GM18498 (cell line): ENCODE results near the gene DCD.

Source experiments
- ATAC-seq: cut with Tn5 transposase; IDR thresholded peaks from one replicate; pipeline ENCODE4 v1.9.1; 2021; ENCODE audit warnings: mild to moderate bottlenecking, moderate library complexity; ENCODE audit not compliant: unreplicated experiment

DCD gene

DNA sequence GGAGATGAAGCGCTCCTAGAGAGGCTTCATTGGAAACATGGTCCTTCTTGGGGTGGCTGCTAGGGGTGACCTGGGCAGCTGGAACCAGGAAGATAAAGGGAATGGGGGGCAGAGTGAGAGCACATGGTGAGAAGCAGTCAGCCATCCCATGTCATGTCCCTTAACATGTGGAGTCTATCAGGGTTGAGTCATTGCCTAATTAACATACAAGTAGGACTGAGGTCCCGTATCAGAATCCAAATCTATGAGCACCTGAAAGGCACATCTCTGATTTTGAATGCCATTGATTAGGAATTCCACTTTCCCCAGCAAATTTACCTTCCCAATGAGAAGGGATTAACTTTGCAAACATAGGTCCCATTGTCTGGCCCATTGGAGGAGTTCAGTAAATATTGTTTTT lies 39.4 kb downstream of the DCD start:
- ATAC-seq = no peak

DNA sequence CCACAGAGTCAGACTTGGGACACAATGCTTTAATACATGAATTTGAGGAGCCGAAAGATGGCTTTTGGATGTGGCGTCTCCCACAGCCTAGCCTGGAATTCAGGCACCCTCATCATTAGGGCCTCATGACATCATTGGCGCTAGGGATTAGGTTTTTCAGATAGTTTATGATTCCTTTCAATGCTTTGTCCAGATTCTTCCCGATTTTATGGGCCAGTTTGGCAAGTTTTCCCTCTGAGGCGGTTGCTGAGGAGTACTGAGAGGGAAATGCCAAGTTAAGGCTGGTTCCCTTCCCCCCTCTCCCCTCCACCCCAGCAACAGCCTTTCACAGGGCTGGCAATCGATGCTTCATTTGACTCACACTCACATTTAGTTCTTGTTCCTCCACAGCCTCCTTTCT lies 40.0 kb downstream of the DCD start:
- ATAC-seq = no peak

DNA sequence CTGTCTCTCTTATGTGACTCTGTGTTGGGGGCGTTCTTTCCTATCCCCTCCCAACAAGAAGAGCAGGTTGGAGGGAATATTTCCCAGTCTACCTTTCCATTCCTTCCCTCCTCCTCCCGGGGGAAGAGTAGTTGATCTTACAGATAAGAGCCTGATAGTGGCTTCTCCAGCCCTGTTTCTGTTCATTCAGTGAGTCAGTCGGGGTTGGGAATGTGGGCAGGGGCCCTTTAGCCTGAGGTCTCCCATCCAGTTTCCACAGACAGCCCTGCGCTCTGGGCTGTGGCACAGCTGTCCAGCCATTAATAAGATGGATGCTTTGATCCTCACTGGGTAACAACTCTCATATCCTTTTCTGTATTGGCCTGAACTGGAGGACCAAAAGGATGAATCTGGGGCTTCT lies 41.6 kb downstream of the DCD start:
- ATAC-seq = no peak

DNA sequence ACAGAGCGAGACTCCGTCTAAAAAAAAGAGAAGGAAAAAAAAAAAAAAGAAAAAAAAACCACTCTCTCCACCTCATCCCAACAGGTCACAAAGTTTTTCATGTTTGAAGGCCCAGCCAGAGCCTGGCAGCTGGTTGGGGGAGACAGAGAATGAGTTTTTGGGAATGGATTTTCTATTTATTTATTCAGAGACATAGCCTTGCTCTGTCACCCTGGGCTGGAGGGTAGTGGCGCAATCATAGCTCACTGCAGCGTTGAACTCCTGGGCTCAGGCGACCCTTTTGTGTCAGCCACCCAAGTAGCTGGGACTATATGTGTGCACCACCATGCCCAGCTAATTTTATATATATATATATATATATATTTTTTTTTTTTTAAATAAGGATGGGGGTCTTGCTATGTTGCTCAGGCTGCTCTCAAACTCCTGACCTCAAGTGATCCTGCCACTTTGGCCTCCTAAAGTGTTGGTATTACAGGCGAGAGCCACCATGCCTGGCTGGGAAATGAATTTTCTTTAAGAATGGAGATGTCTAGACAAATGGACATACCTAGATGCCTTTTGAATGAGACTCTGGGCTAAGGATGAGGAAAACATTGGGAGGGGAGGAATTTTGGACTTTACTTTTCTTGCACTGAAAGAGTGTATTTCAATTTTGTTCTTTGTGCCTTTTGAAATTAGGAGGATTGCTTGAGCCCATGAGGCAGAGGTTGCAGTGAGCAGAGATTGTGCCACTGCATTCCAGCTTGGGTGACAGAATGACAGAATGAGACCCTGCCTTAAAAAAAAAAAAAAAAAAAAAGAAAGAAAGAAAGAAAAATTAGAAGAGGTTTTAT lies 42.8 kb downstream of the DCD start:
- no peak for ATAC-seq

DNA sequence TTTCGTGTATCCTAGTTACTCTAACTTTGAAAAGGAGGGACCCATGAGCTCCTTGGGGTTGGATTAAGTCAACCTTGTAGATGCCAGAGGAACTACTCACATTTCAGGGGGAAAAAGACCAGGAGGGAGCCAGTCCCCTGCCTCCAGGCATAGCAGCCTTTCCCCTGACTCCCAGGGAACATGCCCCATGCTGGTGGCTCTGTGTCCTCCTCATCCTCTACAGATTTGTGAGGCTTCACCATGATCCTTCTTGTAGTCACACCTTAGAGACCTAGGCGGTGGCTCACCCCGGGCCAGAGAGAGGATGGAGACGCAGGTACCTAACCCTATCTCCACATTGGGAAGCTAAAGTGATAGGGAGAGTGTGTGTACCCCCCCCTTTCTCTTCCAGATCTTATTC lies 43.7 kb downstream of the DCD start:
- ATAC-seq = no peak

DNA sequence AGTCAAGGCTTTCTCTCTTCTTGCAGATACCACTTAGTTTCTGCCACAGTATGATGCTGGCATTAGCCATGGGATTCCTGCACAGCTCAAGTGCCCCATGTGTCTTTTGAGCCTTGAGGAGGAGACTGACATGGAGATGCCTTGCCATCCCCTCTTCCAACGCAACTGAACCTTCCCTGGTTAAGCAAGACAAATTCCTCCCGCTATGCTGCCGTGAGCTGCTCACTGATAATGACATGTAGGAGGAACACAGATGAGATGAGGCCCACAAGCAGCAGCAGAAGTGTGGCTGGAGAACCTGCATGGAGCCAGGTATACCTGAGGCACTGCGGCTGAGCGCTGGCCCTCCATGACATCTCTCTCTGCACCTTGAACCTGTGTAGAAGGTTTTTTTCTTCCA lies 44.3 kb downstream of the DCD start:
- no peak for ATAC-seq

DNA sequence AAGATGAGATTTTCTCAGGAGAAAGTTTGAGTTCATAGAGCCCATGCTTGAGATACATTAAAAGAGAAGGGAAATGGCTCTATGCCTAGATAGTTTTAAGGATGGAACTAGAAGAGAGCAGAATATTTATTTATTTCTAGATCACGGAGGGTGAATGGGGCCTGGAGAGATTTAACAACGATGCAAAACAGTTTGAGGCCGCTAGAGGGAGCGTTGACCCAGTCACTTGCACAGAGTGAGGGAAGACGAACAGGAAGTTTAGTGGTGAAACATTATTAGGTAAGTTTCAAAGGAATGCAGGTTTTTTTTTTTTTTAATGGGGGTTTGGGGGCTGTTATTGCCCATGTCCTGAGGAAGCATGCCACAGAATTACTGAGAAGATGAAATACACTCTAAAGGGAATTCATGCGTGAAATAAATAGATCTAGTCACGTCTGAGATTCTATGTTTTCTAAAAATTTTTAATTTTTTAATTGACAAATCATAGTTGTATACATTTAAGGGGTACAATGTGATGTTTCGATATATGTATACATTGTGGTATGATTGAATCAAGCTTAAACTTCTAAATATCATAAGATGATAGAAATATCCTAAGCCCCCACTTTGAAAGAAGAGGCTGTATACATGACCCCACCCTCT lies 44.9 kb downstream of the DCD start:
- ATAC-seq = peak; percentile 87

DNA sequence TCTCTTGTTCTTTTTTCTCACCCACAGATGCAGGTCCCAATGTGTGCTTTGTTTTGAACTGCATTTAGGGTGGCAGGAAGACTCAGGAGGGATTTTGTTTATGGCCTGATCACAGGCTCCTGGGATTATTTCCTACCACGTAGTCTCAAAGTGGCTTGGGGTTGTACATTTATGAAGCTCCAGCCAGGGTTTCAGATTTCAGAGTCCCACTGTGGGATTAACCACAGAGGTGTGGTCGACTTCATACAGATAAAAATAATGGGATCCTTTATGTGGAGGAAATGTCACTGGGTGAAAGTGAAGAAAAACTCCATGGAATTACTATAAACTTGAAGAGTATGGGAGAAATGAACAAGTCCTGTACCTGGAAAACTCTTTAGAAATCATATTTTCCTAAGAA lies 45.5 kb downstream of the DCD start:
- ATAC-seq = no peak

DNA sequence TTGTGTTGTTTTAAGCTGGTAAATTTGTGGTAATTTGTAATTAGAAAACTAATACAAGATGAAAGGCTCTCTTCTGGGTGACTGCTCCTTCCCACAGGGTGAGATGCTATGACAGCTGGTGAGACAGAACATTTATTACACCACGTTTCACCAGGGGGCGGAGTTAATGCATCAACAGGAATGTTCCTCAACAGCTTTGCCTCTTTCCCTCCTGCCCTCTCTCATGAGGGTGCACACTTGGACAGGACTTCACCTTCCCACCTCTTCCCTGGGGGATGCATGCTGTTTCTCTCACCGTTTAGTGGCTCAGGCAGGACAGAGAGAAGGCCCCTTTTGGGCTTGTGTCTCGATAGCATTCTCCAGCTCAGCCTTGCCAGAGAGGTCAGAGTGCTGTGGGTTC lies 46.3 kb downstream of the DCD start:
- no peak for ATAC-seq

DNA sequence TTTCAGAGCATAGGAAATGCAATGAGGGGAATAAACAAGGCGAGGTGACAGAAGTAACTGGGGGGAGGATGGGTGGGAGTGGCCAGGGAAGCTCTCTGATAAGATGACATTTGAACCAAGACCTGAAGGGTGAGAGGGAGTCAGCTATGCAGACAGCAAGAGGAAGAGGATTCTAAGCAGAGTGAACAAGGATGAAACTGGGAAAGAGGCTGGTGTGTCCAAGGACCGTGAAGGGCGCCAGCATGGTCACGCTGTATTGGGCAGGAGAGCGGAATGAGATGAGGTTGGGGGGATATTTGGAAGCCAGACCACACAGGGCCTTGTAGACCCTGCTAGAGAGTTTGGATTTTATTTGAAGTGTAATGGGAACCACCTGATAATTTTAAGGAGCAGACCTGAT lies 49.2 kb downstream of the DCD start:
- no peak for ATAC-seq

DNA sequence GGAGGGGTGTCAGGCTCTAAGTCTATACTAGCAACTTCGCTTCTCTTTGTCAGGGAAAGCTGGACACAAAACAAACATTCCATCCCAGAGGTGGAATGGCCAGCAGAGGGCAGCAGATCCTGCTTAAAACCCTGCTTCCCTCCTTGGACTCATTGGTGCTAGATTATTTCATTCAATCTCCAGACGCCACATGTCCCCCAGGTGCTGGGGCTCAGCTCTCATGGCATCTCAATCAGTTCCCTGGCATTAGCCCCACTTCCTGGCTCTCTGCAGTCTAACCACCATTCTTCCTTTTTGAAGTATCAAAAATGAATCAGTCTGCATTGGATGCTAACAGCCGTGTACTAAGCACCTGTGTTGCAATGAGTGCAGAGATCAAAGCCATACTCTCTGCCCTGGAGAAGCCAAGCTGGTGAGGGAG lies 51.6 kb downstream of the DCD start:
- no peak for ATAC-seq

DNA sequence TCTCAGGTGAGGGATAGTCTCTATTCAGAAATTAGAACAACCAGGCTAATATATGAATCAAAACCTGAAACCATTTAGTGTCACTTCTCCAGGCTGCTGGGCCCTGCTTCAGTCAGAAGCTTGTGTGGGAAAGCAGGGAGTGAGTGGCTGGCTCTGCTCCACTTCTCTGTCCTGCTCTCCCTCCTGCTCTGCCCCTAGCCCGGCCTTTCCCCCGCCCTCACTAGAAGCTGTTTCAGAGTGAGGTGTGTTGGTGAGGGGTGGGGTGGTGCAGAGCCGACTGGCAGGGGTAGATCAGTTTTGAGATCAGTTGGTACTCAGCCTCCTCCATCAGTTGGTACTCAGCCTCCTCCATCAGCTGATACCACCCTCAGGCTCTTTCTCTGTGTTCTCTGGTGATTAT lies 52.7 kb downstream of the DCD start:
- ATAC-seq = no peak
